K562 (cell line): ENCODE data around the gene OR6K6. TPM values are rescaled to one million over a fixed set of nuclear protein-coding genes. Genes with fewer than 3 reads are reported as not detected.

ENCODE experiments used
- ATAC-seq: fragments of 200-7000 bp; cut with Tn5 transposase; 3 replicates; pipeline ENCODE4 v1.9.1; 2020; ENCODE audit warnings: moderate library complexity
- BruUV-seq: library from RNA; stranded (reverse); fragments of 400-500 nt; replicated peaks from 2 replicates; lab custom pipeline; 2021; lab: Mats Ljungman, UMichigan
- CTCF ChIA-PET: fragments of 300-600 bp; formaldehyde crosslinking; extraction: SDS; loops from one replicate; lab custom pipeline; 2021; ENCODE audit warnings: low intra/inter-chr PET ratio; lab: Yijun Ruan, JAX
- POLR2A ChIA-PET: fragments of 300-600, 350-650 bp; sonication (Branson Sonifier 250); formaldehyde crosslinking; extraction: SDS; loops from one replicate; lab custom pipeline; 2021; ENCODE audit warnings: antibody characterized with exemption, inconsistent platforms; lab: Yijun Ruan, JAX
- DNase-seq, 4 experiments: peaks; one replicate each; pipeline versions ENCODE4 v3.0.0 to v3.0.0-alpha.2; 2011 to 2018; ENCODE audit warnings: low spot score in 3 of 4, mixed read lengths in 3 of 4; ENCODE audit errors: extremely low read depth in 1 of 4
- FAIRE-seq: peaks from 2 replicates; lab custom pipeline; 2011; peaks lifted over from hg19 to GRCh38; lab: Jason Lieb, UNC
- H2AFZ ChIP-seq: 2 replicates; pipeline ENCODE4 v1.6.0; 2011; ENCODE audit warnings: low read depth, low read length, control low read depth, inconsistent platforms
- H3K27ac ChIP-seq: fragments of 200-600 bp; 3 replicates; pipeline ENCODE4 v1.8.0; 2011; ENCODE audit warnings: low read depth, mild to moderate bottlenecking, control low read depth, inconsistent platforms, low read length, moderate library complexity, mixed read lengths; ENCODE audit errors: extremely low read depth
- H3K27me3 ChIP-seq, 2 experiments: fragments of 300-600 bp in 1 of 2; 2 replicates in 1 of 2; 3 replicates in 1 of 2; pipeline versions ENCODE4 v1.6.0 to v1.8.0; 2011; ENCODE audit warnings: inconsistent platforms in 2 of 2, low read length in 2 of 2, mild to moderate bottlenecking in 1 of 2, mixed read lengths in 1 of 2, moderate library complexity in 1 of 2; ENCODE audit not compliant: control insufficient read depth in 2 of 2, insufficient read depth in 2 of 2
- H3K36me3 ChIP-seq: fragments of 300-600 bp; 3 replicates; pipeline ENCODE4 v1.8.0; 2011; ENCODE audit warnings: mild to moderate bottlenecking, low read length, inconsistent platforms; ENCODE audit not compliant: control insufficient read depth, insufficient read depth
- H3K4me1 ChIP-seq, 2 experiments: fragments of 200-600 bp in 1 of 2; replicated peaks in 1 of 2; 2 replicates in 1 of 2; 3 replicates in 1 of 2; pipeline versions ENCODE4 v1.5.1 to v1.8.0; 2011; ENCODE audit warnings: inconsistent platforms in 2 of 2, low read length in 2 of 2, mild to moderate bottlenecking in 1 of 2, mixed read lengths in 1 of 2, moderate library complexity in 1 of 2; ENCODE audit not compliant: control insufficient read depth in 2 of 2, insufficient read depth in 2 of 2
- H3K4me2 ChIP-seq: 2 replicates; pipeline ENCODE4 v1.6.1; 2011; ENCODE audit warnings: low read length, control low read depth, inconsistent platforms, mixed read lengths; ENCODE audit not compliant: insufficient read depth
- H3K4me3 ChIP-seq: fragments of 200-600 bp; sonication (generic), shearing (Covaris generic); 2 replicates; pipeline ENCODE4 v1.5.1; 2016; ENCODE audit warnings: control low read depth, inconsistent platforms
- H3K79me2 ChIP-seq: fragments of 200-600 bp; 3 replicates; pipeline ENCODE4 v1.8.0; 2011; ENCODE audit warnings: low read length, inconsistent platforms; ENCODE audit not compliant: control insufficient read depth, insufficient read depth
- H3K9ac ChIP-seq, 2 experiments: 2 replicates each; pipeline versions ENCODE4 v1.6.0 to v1.6.1; 2011; ENCODE audit warnings: low read depth in 2 of 2, low read length in 2 of 2, control low read depth in 1 of 2, inconsistent platforms in 1 of 2, mild to moderate bottlenecking in 1 of 2, mixed read lengths in 1 of 2; ENCODE audit not compliant: insufficient read depth in 1 of 2
- H3K9me1 ChIP-seq: one replicate; pipeline ENCODE4 v1.6.0; 2011; ENCODE audit warnings: inconsistent platforms, mild to moderate bottlenecking, low read length, moderate library complexity; ENCODE audit not compliant: control insufficient read depth, insufficient read depth
- H3K9me3 ChIP-seq: replicated peaks from 2 replicates; pipeline ENCODE4 v1.5.1; 2011; ENCODE audit warnings: low read depth, low read length, inconsistent platforms; ENCODE audit not compliant: control insufficient read depth, insufficient read depth
- H4K20me1 ChIP-seq: replicated peaks from 2 replicates; pipeline ENCODE4 v1.6.1; 2011; ENCODE audit warnings: low read length, inconsistent platforms, mixed read lengths; ENCODE audit not compliant: control insufficient read depth, insufficient read depth
- ARID4B ChIP-seq: sonication (generic); formaldehyde crosslinking; IDR thresholded peaks from 2 replicates; pipeline ENCODE4 v1.8.0; 2022; ENCODE audit warnings: mild to moderate bottlenecking, missing genetic modification reagents
- CBX1 ChIP-seq: sonication (generic); IDR thresholded peaks from 2 replicates; pipeline ENCODE4 v1.6.1; 2016; ENCODE audit warnings: antibody characterized with exemption, low read depth, mild to moderate bottlenecking
- CREB5 ChIP-seq: fragments of 250-450 bp; sonication (Bioruptor Pico); IDR thresholded peaks from 2 replicates; pipeline ENCODE4 v1.5.0; 2020; ENCODE audit warnings: mild to moderate bottlenecking
- FOXA3 ChIP-seq, 2 experiments: fragments of 450-650 bp in 1 of 2; sonication (generic) in 1 of 2; formaldehyde crosslinking; IDR thresholded peaks in 1 of 2; conservative IDR thresholded peaks in 1 of 2; 2 replicates each; pipeline versions ENCODE4 v1.4.0 to v1.8.0; 2020 to 2022; ENCODE audit warnings: mild to moderate bottlenecking in 2 of 2, missing genetic modification reagents in 1 of 2
- GATAD2B ChIP-seq: fragments of 450-650 bp; IDR thresholded peaks from 2 replicates; pipeline ENCODE4 v1.6.1; 2017; ENCODE audit warnings: mild to moderate bottlenecking, borderline replicate concordance
- HDAC2 ChIP-seq: fragments of 450-650 bp; IDR thresholded peaks from 2 replicates; pipeline ENCODE4 v1.6.1; 2016; ENCODE audit warnings: mild to moderate bottlenecking
- HOMEZ ChIP-seq: fragments of 250-450 bp; sonication (Bioruptor Pico); IDR thresholded peaks from 2 replicates; pipeline ENCODE4 v1.4.0; 2020; ENCODE audit warnings: mild to moderate bottlenecking, moderate library complexity
- PHB ChIP-seq: fragments of 250-450 bp; sonication (Bioruptor Pico); IDR thresholded peaks from 2 replicates; pipeline ENCODE4 v1.5.0; 2021
- PPARD ChIP-seq: fragments of 250-450 bp; sonication (Bioruptor Pico); IDR thresholded peaks from 2 replicates; pipeline ENCODE4 v1.8.0; 2022; ENCODE audit warnings: inconsistent platforms, mild to moderate bottlenecking, moderate library complexity
- SUPT5H ChIP-seq: fragments of 450-650 bp; IDR thresholded peaks from 2 replicates; pipeline ENCODE4 v1.6.1; 2016
- TAL1 ChIP-seq: fragments of 450-650 bp; IDR thresholded peaks from 2 replicates; pipeline ENCODE4 v1.6.1; 2016; ENCODE audit warnings: mild to moderate bottlenecking
- TBL1XR1 ChIP-seq, 2 experiments: IDR thresholded peaks; 2 replicates each; pipeline ENCODE4 v1.6.1; 2012; ENCODE audit warnings: improper control_type of control experiment in 2 of 2, low read length in 2 of 2, mild to moderate bottlenecking in 1 of 2
- TCF15 ChIP-seq: fragments of 250-450 bp; sonication (Bioruptor Pico); IDR thresholded peaks from 2 replicates; pipeline ENCODE4 v1.8.0; 2022; ENCODE audit warnings: moderate library complexity, mild to moderate bottlenecking, inconsistent platforms
- THRAP3 ChIP-seq: fragments of 450-650 bp; IDR thresholded peaks from 2 replicates; pipeline ENCODE4 v1.6.1; 2016; ENCODE audit warnings: mild to moderate bottlenecking, inconsistent platforms, borderline replicate concordance
- ZNF165 ChIP-seq: fragments of 250-450 bp; sonication (Bioruptor Pico); IDR thresholded peaks from 2 replicates; pipeline ENCODE4 v1.4.0; 2020; ENCODE audit warnings: borderline replicate concordance
- ZNF239 ChIP-seq: fragments of 250-450 bp; sonication (Bioruptor Pico); IDR thresholded peaks from 2 replicates; pipeline ENCODE4 v1.4.0; 2020; ENCODE audit warnings: mild to moderate bottlenecking
- WGBS: fragments of 100-300 bp; shearing (Covaris generic); methylation state at CpG from one replicate; pipeline ENCODE4 v1.1.6; 2016; ENCODE audit warnings: low coverage, mixed read lengths; ENCODE audit not compliant: insufficient coverage; ENCODE audit errors: missing lambda C conversion rate; 5-methylcytosine and 5-hydroxymethylcytosine counted together
- in situ Hi-C: fragments of 300-500 bp; cut with MboI; formaldehyde crosslinking; loops from 4 replicates; pipeline ENCODE4 v1.15.0; 2018; ENCODE audit warnings: inconsistent platforms, mixed read lengths
- intact Hi-C: fragments of 100-400 bp; cut with micrococcal nuclease; formaldehyde crosslinking; loops from 2 replicates; pipeline ENCODE4 v1.14.2; 2022
- polyA plus RNA-seq, 8 experiments: library from polyadenylated mRNA; depleted of rRNA in 4 of 8; stranded (reverse) in 5 of 8; unstranded in 3 of 8; fragments of >200 nt; fragmentation: Nextera tagmentation in 2 of 8; fragmentation: Illumina TruSeq in 1 of 8; extraction: Ambion mirVana in 2 of 8; extraction: Trizol in 1 of 8; gene quantifications; 2 replicates each; pipeline versions ENCODE4 v1.2.1 to v1.2.3, GENCODE V29; 2011 to 2014; ENCODE audit warnings: inconsistent platforms in 1 of 8, missing spikeins in 1 of 8
- total RNA-seq, 7 experiments: library from RNA; depleted of rRNA in 6 of 7; stranded (reverse); fragments of >200 nt in 6 of 7; fragmentation: Illumina TruSeq in 2 of 7; extraction: Trizol in 2 of 7; gene quantifications; 2 replicates each; pipeline versions ENCODE4 v1.2.1 to v1.2.3, GENCODE V29; 2011 to 2021; ENCODE audit warnings: low replicate concordance in 1 of 7

Gene OR6K6
- total and polyA plus RNA-seq, 9 of the 15 experiments (the other 6 are each of a cell fraction or from before 2014, with no cell fraction given) = not detected

- DNase-seq (no peak), FAIRE-seq (no peak), ATAC-seq (no peak)
- 31% methylated on average over 3 of the region's 4 CpGs for WGBS
- no peaks in the 10 kb centered on the region for H4K20me1 ChIP-seq
- CTCF ChIA-PET = no interaction called here
- intact Hi-C loops (no loop called here), in situ Hi-C loops (no loop called here)
- no peaks in the 10 kb centered on the region for H3K36me3 ChIP-seq
- H3K4me1 ChIP-seq = peaks cover 3 to 39% of the 10 kb centered on the region in 2 experiments; a peak in 3 of 5 replicates
- peak overlapping the region; percentile 42 for H2AFZ ChIP-seq
- BruUV-seq = no TSS peak
- no peaks in the 10 kb centered on the region for H3K79me2 ChIP-seq
- H3K4me3 ChIP-seq = no peak overlapping the region
- H3K9me3 ChIP-seq = no peaks in the 10 kb centered on the region
- no peaks in the 10 kb centered on the region for H3K9me1 ChIP-seq
- no peaks in the 10 kb centered on the region for H3K27me3 ChIP-seq
- no peak overlapping the region for H3K27ac ChIP-seq
- no peak overlapping the region for H3K9ac ChIP-seq
- H3K4me2 ChIP-seq = peak overlapping the region; percentile 36
- POLR2A ChIA-PET = interaction anchor here (0.5 to 1.5 kb wide), 3 partner anchors 9 to 228 kb away, joined by 3 to 6 read pairs (median 4); partner anchors contain the start of gene OR6K3
- TF ChIP-seq TAL1 = no peak
- TF ChIP-seq ZNF239 (CRISPR knock-in tag) = no peak
- TF ChIP-seq TCF15 (CRISPR knock-in tag) = no peak
- TF ChIP-seq ZNF165 (CRISPR knock-in tag) = no peak
- TF ChIP-seq ARID4B (CRISPR knock-in tag) = no peak
- no peak for TF ChIP-seq CBX1
- TF ChIP-seq GATAD2B = no peak
- TF ChIP-seq THRAP3 = no peak
- no peak for TF ChIP-seq CREB5
- TF ChIP-seq PHB (CRISPR knock-in tag) = no peak
- TF ChIP-seq FOXA3 (CRISPR knock-in tag; conservative IDR thresholded peaks at IDR 0.05 in 1 of 2, IDR thresholded peaks at IDR 0.05 in 1 of 2) = no peak
- no peak for TF ChIP-seq HDAC2
- TF ChIP-seq HOMEZ (CRISPR knock-in tag) = no peak
- TF ChIP-seq TBL1XR1 (IDR thresholded peaks at IDR 0.05; ENCODE audit: low read length in 2 of 2) = no peak
- no peak for TF ChIP-seq SUPT5H
- no peak for TF ChIP-seq PPARD
Measured at GRCh38 chr1:158730453-158730852, 24.1 kb upstream of the OR6K6 start.
